Measurements from ENCODE around the gene OPA1. TPM values are rescaled to one million over a fixed set of nuclear protein-coding genes. Genes with fewer than 3 reads are reported as not detected.

Gene OPA1
- total RNA-seq, 1 experiment from 2014 or later: 84.4 TPM

DNA sequence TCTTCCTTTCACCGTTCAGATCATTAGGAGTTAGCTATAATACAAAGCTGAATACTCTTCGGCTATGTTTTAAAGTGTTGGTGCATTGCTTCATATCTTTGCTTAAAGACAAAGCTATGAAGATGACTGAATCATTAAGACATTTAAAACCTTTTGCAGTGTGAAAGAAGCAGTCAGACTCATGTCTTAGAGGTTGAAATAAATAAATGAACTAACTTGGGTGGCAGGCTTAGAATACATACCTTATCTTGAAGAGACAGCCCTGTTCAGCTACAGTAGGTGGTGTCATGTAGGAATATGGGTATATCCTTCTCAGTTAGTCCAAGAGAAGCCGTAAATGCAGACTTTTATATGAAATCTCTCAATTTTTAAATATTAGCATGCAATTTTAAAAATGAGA lies 63.4 kb downstream of the OPA1 start:
- intact Hi-C loops (cut with micrococcal nuclease; ENCODE audit: unreplicated experiment): no loop called here
- H3K27ac ChIP-seq (ENCODE audit: low read depth, low read length, poor library complexity, severe bottlenecking): no peak overlapping the region
- BruUV-seq (replicated peaks): no TSS peak
- CTCF ChIA-PET: no interaction called here
- TF ChIP-seq EZH2 (IDR thresholded peaks at IDR 0.05; ENCODE audit: borderline replicate concordance, low read depth, low read length, poor library complexity, severe bottlenecking): no peak
- TF ChIP-seq, protein P1, sequence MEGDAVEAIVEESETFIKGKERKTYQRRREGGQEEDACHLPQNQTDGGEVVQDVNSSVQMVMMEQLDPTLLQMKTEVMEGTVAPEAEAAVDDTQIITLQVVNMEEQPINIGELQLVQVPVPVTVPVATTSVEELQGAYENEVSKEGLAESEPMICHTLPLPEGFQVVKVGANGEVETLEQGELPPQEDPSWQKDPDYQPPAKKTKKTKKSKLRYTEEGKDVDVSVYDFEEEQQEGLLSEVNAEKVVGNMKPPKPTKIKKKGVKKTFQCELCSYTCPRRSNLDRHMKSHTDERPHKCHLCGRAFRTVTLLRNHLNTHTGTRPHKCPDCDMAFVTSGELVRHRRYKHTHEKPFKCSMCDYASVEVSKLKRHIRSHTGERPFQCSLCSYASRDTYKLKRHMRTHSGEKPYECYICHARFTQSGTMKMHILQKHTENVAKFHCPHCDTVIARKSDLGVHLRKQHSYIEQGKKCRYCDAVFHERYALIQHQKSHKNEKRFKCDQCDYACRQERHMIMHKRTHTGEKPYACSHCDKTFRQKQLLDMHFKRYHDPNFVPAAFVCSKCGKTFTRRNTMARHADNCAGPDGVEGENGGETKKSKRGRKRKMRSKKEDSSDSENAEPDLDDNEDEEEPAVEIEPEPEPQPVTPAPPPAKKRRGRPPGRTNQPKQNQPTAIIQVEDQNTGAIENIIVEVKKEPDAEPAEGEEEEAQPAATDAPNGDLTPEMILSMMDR (conservative IDR thresholded peaks at IDR 0.05; ENCODE audit: low read depth, low read length): no peak
- no peaks in the 10 kb centered on the region for H3K4me1 ChIP-seq (ENCODE audit: insufficient read depth, low read length, poor library complexity, severe bottlenecking)
- no peak overlapping the region for H3K4me3 ChIP-seq (ENCODE audit: low read depth, low read length, poor library complexity, severe bottlenecking)
- no peak for DNase-seq (ENCODE audit: low spot score)
- POLR2A ChIA-PET (ENCODE audit: low non-redundant PET): no interaction called here
- H3K36me3 ChIP-seq (ENCODE audit: insufficient read depth, low read length, poor library complexity, severe bottlenecking): peaks cover 42% of the 10 kb centered on the region
- no peaks in the 10 kb centered on the region for H3K27me3 ChIP-seq (replicated peaks; ENCODE audit: insufficient read depth, low read depth, low read length, poor library complexity)
- H3K9me3 ChIP-seq (ENCODE audit: low read depth, low read length, poor library complexity, severe bottlenecking): no peaks in the 10 kb centered on the region

DNA sequence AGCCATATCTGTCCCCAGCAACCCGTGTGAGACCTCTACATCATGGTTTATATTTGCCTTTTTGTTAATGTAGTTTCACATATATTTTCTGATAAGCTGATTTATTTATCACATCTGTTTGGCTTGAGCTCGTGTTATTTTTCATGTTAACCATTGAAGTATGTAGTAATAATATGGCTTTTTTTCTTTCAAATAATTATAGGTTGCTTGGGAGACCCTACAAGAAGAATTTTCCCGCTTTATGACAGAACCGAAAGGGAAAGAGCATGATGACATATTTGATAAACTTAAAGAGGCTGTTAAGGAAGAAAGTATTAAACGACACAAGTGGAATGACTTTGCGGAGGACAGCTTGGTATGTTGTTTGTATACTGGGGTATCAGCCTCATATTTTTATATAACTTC lies 63.9 kb downstream of the OPA1 start:
- Histone ChIP-seq H3K4me1 (ENCODE audit: insufficient read depth, low read length, poor library complexity, severe bottlenecking) (peaks cover under 1% of the 10 kb centered on the region), H3K9me3 (ENCODE audit: low read depth, low read length, poor library complexity, severe bottlenecking) (no peaks in the 10 kb centered on the region), H3K4me3 (ENCODE audit: low read depth, low read length, poor library complexity, severe bottlenecking) (no peak overlapping the region), H3K27ac (ENCODE audit: low read depth, low read length, poor library complexity, severe bottlenecking) (no peak overlapping the region), H3K36me3 (ENCODE audit: insufficient read depth, low read length, poor library complexity, severe bottlenecking) (peaks cover 42% of the 10 kb centered on the region), H3K27me3 (replicated peaks; ENCODE audit: insufficient read depth, low read depth, low read length, poor library complexity) (no peaks in the 10 kb centered on the region)
- POLR2A ChIA-PET (ENCODE audit: low non-redundant PET): no interaction called here
- TF ChIP-seq, protein P1 (conservative IDR thresholded peaks at IDR 0.05; ENCODE audit: low read depth, low read length): no peak
- no peak for TF ChIP-seq EZH2 (IDR thresholded peaks at IDR 0.05; ENCODE audit: borderline replicate concordance, low read depth, low read length, poor library complexity, severe bottlenecking)
- no TSS peak for BruUV-seq (replicated peaks)
- CTCF ChIA-PET: no interaction called here
- no peak for DNase-seq (ENCODE audit: low spot score)
- intact Hi-C loops (cut with micrococcal nuclease; ENCODE audit: unreplicated experiment): no loop called here

DNA sequence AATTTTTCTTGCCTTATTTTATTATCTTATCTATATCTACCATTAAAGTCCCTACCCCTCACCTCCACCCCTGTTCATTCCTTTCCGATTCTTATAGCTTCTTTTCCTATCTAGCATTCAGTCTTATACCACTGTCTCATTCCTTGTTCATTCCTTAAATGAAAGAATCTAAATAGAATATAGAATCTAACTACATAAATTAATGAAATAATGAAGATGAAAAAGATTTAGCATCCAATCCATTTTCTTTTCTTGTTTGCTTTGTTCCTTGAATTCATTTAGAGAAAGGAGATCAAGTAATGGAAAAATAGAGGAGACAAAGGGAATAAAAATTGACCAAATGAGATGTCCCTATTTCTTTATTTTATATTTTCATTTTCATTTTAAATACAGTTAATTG lies 67.2 kb downstream of the OPA1 start:
- peaks cover 40% of the 10 kb centered on the region for H3K36me3 ChIP-seq (ENCODE audit: insufficient read depth, low read length, poor library complexity, severe bottlenecking)
- no TSS peak for BruUV-seq (replicated peaks)
- CTCF ChIA-PET: no interaction called here
- peaks cover 16% of the 10 kb centered on the region for H3K4me1 ChIP-seq (ENCODE audit: insufficient read depth, low read length, poor library complexity, severe bottlenecking)
- TF ChIP-seq, protein P1 (conservative IDR thresholded peaks at IDR 0.05; ENCODE audit: low read depth, low read length): no peak
- TF ChIP-seq EZH2 (IDR thresholded peaks at IDR 0.05; ENCODE audit: borderline replicate concordance, low read depth, low read length, poor library complexity, severe bottlenecking): no peak
- no peak for DNase-seq (ENCODE audit: low spot score)
- POLR2A ChIA-PET (ENCODE audit: low non-redundant PET): no interaction called here
- H3K4me3 ChIP-seq (ENCODE audit: low read depth, low read length, poor library complexity, severe bottlenecking): no peak overlapping the region
- intact Hi-C loops (cut with micrococcal nuclease; ENCODE audit: unreplicated experiment): no loop called here
- no peak overlapping the region for H3K27ac ChIP-seq (ENCODE audit: low read depth, low read length, poor library complexity, severe bottlenecking)
- H3K9me3 ChIP-seq (ENCODE audit: low read depth, low read length, poor library complexity, severe bottlenecking): no peaks in the 10 kb centered on the region
- no peaks in the 10 kb centered on the region for H3K27me3 ChIP-seq (replicated peaks; ENCODE audit: insufficient read depth, low read depth, low read length, poor library complexity)

Data from A673 (cell line).